Middle frontal gyrus (tissue), 1 donor: Measurements from ENCODE around the gene HOXB4.

Experiments
- DNase-seq: peaks from one replicate; pipeline ENCODE4 v3.0.0-alpha.2; 2015; ENCODE audit warnings: low spot score; ENCODE audit errors: extremely low spot score

The HOXB4 gene

GRCh38 chr17:48575066-48575582, 3.0 kb downstream of the HOXB4 start:
- no peak for DNase-seq

GRCh38 chr17:48574505-48575065, 3.6 kb downstream of the HOXB4 start:
- no peak for DNase-seq

- DNase-seq, result no peak
Measured at GRCh38 chr17:48571826-48572417, 6.2 kb downstream of the HOXB4 start.

- no peak for DNase-seq
Measured at GRCh38 chr17:48571024-48571818, 6.9 kb downstream of the HOXB4 start.

- DNase-seq, result no peak
Measured at GRCh38 chr17:48570325-48571023, 7.7 kb downstream of the HOXB4 start.

- DNase-seq, result no peak
Measured at GRCh38 chr17:48569674-48570324, 8.4 kb downstream of the HOXB4 start.

GRCh38 chr17:48569240-48569582, 8.9 kb downstream of the HOXB4 start:
- DNase-seq, result no peak

GRCh38 chr17:48568499-48569239, 9.5 kb downstream of the HOXB4 start:
- DNase-seq, result no peak

- DNase-seq, result no peak
Measured at GRCh38 chr17:48567646-48568354, 10.3 kb downstream of the HOXB4 start.

GRCh38 chr17:48567209-48567608, 10.9 kb downstream of the HOXB4 start:
- no peak for DNase-seq

GRCh38 chr17:48566717-48567116, 11.4 kb downstream of the HOXB4 start:
- DNase-seq, result no peak

GRCh38 chr17:48565925-48566710, 12.0 kb downstream of the HOXB4 start:
- no peak for DNase-seq

GRCh38 chr17:48565022-48565554, 13.1 kb downstream of the HOXB4 start:
- no peak for DNase-seq

GRCh38 chr17:48564188-48565021, 13.7 kb downstream of the HOXB4 start:
- DNase-seq, result no peak

GRCh38 chr17:48563867-48564187, 14.3 kb downstream of the HOXB4 start:
- DNase-seq, result no peak

- no peak for DNase-seq
Measured at GRCh38 chr17:48563385-48563838, 14.7 kb downstream of the HOXB4 start.

- DNase-seq, result no peak
Measured at GRCh38 chr17:48562934-48563333, 15.2 kb downstream of the HOXB4 start.
